ENCODE data around the gene PHC2. TPM values are rescaled to one million over a fixed set of nuclear protein-coding genes. Genes with fewer than 3 reads are reported as not detected.

The PHC2 gene
- total and polyA plus RNA-seq, 8 donors: 70.8 to 140 (median 109) TPM

- no peaks in the 10 kb centered on the region for H3K27me3 ChIP-seq
- intact Hi-C loops (cut with DNase I; ENCODE audit: low total_unique reads): no loop called here
- no peaks in the 10 kb centered on the region for H3K9me3 ChIP-seq
- H3K27ac ChIP-seq: peak overlapping the region in 2 of 5 donors; percentile 20 to 67
- H3K4me1 ChIP-seq: peaks cover 4 to 41% (median 20%) of the 10 kb centered on the region in 4 donors
- DNase-seq: no peak
- H3K4me3 ChIP-seq: no peak overlapping the region
- TF ChIP-seq POLR2AphosphoS5 (IDR thresholded peaks at IDR 0.05) (no peak), POLR2A (IDR thresholded peaks at IDR 0.05) (no peak), EP300 (IDR thresholded peaks at IDR 0.05) (no peak), CTCF (IDR thresholded peaks at IDR 0.05) (no peak)
- 77 to 90% (median 84%) methylated on average over 14 of the region's 14 CpGs for WGBS, 5 donors
- peaks cover 62 to 78% (median 73%) of the 10 kb centered on the region in 4 donors for H3K36me3 ChIP-seq
Measured at GRCh38 chr1:33323663-33324477, 107.0 kb downstream of the PHC2 start.

GRCh38 chr1:33322870-33323585, 107.9 kb downstream of the PHC2 start:
- peak overlapping the region in 2 of 5 donors; percentile 15 to 20 for H3K27ac ChIP-seq
- H3K4me1 ChIP-seq: peaks cover 3 to 33% (median 15%) of the 10 kb centered on the region in 4 donors
- no peak overlapping the region for H3K4me3 ChIP-seq
- TF ChIP-seq CTCF (IDR thresholded peaks at IDR 0.05): no peak
- TF ChIP-seq EP300 (IDR thresholded peaks at IDR 0.05): no peak
- peak in 1 of 3 donors; percentile 32 for TF ChIP-seq POLR2AphosphoS5 (IDR thresholded peaks at IDR 0.05)
- peaks cover 53 to 70% (median 65%) of the 10 kb centered on the region in 4 donors for H3K36me3 ChIP-seq
- intact Hi-C loops (cut with DNase I; ENCODE audit: low total_unique reads): no loop called here
- WGBS, 5 donors: 69 to 85% (median 83%) methylated on average over 10 of the region's 10 CpGs
- no peak for DNase-seq
- no peaks in the 10 kb centered on the region for H3K27me3 ChIP-seq
- H3K9me3 ChIP-seq: no peaks in the 10 kb centered on the region

GRCh38 chr1:33322109-33322508, 108.8 kb downstream of the PHC2 start:
- H3K36me3 ChIP-seq: peaks cover 44 to 61% (median 56%) of the 10 kb centered on the region in 4 donors
- no peak for TF ChIP-seq POLR2A (IDR thresholded peaks at IDR 0.05)
- no peak for TF ChIP-seq CTCF (IDR thresholded peaks at IDR 0.05)
- no peak for TF ChIP-seq EP300 (IDR thresholded peaks at IDR 0.05)
- no peak for TF ChIP-seq POLR2AphosphoS5 (IDR thresholded peaks at IDR 0.05)

GRCh38 chr1:33321178-33321577, 109.7 kb downstream of the PHC2 start:
- intact Hi-C loops (cut with DNase I; ENCODE audit: low total_unique reads): no loop called here
- no peak for DNase-seq
- H3K36me3 ChIP-seq: peaks cover 35 to 52% (median 46%) of the 10 kb centered on the region in 4 donors

More at GRCh38 chr1:33322109-33322508, 108.8 kb downstream of the PHC2 start:
- Histone ChIP-seq H3K9me3 (no peaks in the 10 kb centered on the region), H3K4me1 (peaks cover 0 to 24% (median 7%) of the 10 kb centered on the region in 4 donors), H3K27ac (peak overlapping the region in 1 of 5 donors; percentile 15), H3K4me3 (no peak overlapping the region), H3K27me3 (no peaks in the 10 kb centered on the region)
- no peak for DNase-seq
- WGBS, 5 donors: 73 to 93% (median 87%) methylated on average over 6 of the region's 6 CpGs
- intact Hi-C loops (cut with DNase I; ENCODE audit: low total_unique reads): no loop called here

More at GRCh38 chr1:33321178-33321577, 109.7 kb downstream of the PHC2 start:
- Histone ChIP-seq H3K4me1 (peaks cover 0 to 14% (median 5%) of the 10 kb centered on the region in 4 donors), H3K9me3 (no peaks in the 10 kb centered on the region), H3K27me3 (no peaks in the 10 kb centered on the region), H3K4me3 (no peak overlapping the region), H3K27ac (peak overlapping the region in 1 of 5 donors; percentile 0)
- 50 to 62% (median 55%) methylated on average over 5 of the region's 5 CpGs; no CpG with 5 or more reads in 1 of the 5 donors for WGBS, 5 donors
- TF ChIP-seq CTCF (IDR thresholded peaks at IDR 0.05): no peak
- peak in 1 of 3 donors; percentile 37 for TF ChIP-seq POLR2AphosphoS5 (IDR thresholded peaks at IDR 0.05)
